GM18511 (cell line): ENCODE data around the gene KCNA1.

Experiments
- ATAC-seq: cut with Tn5 transposase; IDR thresholded peaks from one replicate; pipeline ENCODE4 v1.9.1; 2021; ENCODE audit warnings: mild to moderate bottlenecking, moderate library complexity; ENCODE audit not compliant: unreplicated experiment

KCNA1 gene

DNA sequence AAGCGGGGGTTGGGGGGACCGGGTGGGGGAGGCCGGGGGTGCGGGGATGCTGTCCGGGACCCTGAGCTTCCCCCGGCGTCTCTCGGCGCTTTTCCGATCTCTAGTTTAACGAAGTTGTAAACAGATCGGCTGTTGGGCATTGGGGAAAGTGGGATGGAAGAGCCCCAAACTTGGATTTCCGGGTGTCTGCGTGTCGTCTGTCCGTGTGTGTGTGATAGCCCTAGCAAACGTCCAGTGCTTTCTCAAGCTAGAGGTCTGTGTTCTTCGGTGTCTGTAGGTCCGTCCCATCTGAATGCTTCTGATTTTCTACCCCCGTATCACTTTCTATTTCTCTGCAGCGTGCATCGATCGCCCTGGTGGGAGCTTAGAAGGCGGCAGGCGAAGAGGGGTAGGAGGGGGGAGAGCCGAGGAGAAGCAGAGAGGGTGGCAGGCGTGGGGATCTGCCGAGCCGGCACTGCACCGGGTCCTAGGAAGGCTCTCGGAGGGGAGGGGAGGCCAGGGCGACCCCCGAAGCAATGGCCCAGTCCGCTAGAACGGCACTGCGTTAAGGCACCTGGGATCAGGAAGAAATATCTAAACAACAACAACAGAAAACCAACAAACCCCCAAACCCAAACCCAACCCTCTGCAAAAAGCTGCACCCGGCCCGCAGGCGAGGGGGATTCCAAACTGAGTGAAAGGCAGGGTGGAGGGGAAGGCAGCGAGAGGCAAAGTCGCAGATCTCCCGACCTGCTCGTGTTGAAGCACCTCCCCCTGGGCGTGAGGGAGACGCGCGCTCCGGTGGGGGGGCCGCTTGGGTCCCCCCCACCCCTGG lies 1.0 kb downstream of the KCNA1 start:
- ATAC-seq = no peak

GRCh38 chr12:4911316-4911994 lies 1.8 kb downstream of the KCNA1 start:
- no peak for ATAC-seq

DNA sequence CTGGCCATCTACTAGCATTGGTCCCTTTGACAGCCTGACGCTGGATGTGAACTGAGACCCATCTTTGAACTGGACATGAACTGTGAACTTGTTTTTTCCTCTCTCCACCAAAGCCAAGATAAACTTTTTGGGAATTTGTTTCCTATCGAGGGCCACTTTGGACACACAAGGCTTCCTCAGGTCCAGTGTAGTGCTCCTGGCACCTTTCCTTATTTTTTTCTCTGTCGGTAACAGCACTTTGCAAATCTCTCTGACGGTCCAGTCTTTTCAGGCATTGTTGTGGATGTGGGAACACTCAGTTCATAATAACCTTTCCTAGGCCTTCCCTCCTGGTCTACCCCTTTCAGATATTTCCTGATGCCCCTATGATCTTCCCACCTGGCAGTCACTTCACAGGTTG lies 5.0 kb downstream of the KCNA1 start:
- no peak for ATAC-seq

GRCh38 chr12:4915752-4916151 lies 6.0 kb downstream of the KCNA1 start:
- no peak for ATAC-seq

DNA sequence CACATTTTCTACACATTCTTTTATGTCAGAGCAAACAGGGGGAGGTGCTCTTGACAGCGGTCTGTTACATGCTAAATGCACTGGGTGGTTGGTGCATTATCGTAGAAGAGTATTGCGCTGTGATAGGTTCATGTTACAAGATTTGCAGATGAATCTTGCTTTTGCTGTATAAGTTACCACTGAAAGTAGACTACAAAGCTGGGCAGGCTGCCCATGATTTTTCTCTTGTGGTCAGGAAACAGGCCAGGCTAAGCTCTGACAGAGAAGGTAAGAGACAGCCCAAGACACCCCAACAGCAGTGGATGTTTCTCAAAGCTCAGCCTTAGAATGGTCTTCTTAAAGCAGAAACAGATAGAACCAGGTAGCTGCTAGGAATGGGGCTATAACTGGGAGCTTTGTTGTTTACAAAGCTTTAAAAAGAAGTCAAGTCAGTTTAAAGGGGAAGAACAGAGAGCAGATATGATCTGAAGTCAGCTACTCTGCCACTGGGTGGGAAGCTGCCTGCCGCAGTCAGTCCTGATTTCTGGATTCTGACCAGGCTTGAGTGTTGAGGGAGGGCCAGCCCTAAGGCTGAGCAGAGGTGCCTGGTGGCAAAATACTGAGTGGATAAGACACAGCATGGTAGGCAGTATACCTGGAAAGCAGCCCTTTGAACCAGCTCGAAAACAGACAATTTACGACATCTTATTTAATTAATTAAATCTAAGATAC lies 9.4 kb downstream of the KCNA1 start:
- no peak for ATAC-seq

GRCh38 chr12:4932576-4932975 lies 22.9 kb downstream of the KCNA1 start:
- ATAC-seq = no peak

- ATAC-seq = no peak
Measured at GRCh38 chr12:4933411-4933810, 23.7 kb downstream of the KCNA1 start.

- ATAC-seq = no peak
Measured at GRCh38 chr12:4934407-4935035, 24.8 kb downstream of the KCNA1 start.

DNA sequence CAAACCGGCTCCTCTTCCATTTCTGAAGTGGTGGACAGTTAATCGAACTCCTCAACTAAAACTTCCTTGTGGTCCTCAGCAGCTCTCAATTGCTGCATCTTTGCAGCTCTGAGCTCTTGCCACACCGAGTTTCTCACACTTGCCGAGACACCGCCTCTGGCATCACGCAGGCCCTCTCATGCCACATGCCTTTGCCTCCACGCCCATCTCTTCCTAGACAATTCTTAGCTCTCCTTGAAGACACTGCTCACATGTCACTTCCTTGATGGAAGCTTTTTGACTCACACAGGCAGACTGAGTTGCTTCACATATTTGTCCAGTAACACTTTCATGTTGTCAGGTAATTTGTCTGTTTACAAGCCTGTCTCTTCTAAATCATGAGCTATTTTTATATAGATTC lies 29.2 kb downstream of the KCNA1 start:
- ATAC-seq = no peak

DNA sequence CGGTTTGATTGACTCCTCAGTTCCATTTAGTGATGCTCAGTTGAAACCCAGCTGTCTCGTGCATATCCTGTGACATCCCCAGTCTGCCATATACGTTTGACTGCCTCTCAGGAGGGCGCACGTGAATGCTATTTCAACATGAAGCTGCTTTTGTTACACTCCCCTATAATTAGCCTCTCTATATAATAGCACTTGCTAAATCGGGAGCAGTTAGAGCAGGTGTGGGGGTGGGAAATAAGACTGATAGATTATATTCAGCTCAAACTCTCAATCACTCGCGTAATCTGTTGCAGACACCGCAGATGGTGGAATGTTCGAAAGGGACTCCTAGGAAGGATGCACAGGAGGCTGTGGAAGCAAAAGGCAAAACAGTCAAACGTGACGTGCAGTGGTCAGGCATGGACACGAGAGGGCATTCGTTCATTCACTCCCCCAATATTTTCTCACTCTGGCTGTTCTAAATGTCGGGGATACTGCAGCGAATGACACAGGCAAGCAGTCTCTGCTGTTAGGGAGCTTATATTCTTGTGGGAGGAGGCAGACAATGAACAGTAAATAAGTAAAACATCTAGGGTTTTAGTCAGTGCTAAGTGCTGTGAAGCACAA lies 29.8 kb downstream of the KCNA1 start:
- no peak for ATAC-seq

DNA sequence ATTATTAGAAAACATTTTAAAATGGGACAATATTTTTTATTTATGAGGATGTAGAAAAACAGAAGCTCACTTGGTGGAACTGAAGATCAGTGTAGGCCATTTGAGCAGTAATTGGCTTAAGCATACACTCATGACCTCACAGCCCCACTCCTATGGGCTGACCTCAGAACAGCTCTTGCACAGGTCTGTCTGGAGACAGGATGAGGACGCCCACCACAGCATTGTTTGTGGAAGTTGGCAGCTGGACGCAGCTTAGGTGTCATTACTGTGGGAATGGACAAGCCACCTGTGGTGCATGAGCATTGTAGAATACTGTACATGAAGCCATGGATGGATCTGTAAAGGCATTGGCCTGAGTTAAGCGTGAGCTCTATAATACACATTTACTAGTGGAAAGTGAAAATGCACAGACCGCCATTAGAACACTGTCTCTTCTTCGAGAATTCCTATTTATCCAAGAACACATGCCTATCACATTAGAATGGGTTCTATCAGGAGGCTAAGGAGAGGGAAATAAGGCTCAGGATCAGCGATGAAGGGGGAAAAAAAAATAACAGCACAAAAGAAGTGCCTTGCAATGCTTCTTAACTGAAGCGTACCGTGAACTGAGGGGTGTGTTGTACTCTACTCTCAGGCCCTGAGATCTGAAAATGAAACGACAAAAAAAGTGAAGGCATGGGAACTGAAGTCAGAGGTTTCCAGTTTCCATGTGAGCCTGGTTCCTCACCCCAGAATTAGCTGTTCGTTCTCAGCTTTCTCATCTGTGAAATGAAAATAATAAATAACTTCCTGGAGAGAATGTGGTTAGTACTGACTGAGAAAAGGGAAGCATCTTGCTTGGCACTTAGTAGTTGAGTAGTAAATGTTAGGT lies 33.6 kb downstream of the KCNA1 start:
- peak; percentile 91 for ATAC-seq

GRCh38 chr12:4943938-4944284 lies 34.2 kb downstream of the KCNA1 start:
- ATAC-seq = peak; percentile 43

- no peak for ATAC-seq
Measured at GRCh38 chr12:4947253-4947652, 37.5 kb downstream of the KCNA1 start.

DNA sequence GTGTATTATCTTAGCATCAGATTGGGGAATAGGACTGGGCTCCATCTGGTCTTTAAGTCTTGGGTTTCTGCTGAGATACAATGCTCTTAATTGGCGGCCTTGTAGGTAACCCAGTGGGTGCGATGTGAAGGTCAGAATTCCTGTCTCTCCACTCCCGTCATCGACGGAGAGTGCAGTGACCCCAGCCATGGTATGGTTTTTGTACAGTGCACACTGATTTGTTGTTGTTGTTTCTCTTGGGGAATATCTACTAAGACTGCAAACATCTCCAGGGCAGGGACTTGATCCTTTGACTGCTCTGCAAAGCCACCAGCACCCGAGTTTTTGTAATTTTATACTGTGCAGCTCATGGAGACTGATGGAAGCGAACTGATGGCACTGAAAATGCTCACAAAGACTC lies 41.4 kb downstream of the KCNA1 start:
- ATAC-seq = no peak

DNA sequence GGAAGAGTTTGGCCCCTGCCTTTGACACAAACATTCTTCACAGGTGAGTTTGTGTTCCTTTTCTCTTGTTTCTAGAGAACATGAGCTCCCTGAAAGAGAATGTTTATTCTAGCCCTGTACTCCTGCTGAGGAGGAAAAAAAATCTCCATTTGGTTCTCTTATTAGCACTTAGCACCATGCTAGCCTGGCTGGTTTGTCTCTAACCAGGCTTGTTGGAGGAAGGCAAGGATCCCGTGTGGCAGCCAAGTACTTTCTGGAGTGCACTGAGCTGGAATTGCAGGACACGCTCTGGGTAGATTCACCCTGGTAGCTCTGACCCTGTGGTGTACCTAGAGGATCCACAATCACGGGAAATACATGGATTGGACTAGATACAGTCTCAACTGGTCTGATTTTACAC lies 41.9 kb downstream of the KCNA1 start:
- no peak for ATAC-seq

GRCh38 chr12:4954621-4955354 lies 45.1 kb downstream of the KCNA1 start:
- ATAC-seq = no peak

- ATAC-seq = no peak
Measured at GRCh38 chr12:4956054-4956453, 46.3 kb downstream of the KCNA1 start.

DNA sequence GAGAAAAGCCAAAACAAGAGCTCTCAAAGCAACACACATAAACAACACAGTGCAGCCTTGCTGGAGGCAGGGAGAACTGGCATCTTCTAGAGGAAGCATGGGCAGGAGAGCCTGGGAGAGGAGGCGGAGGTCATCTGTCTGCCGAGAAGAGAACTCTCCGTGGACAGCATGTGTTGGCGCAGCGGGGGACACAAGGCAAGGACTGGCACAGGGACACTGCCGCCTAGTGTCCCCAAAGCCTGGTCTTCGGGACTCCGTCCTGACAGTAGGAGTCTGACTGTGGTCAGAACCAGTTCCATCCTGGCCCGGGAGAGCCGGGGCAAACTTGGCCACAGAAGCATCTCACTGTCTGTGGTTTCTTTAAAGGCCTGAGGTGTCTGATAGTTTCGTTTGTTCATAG lies 47.3 kb downstream of the KCNA1 start:
- no peak for ATAC-seq

DNA sequence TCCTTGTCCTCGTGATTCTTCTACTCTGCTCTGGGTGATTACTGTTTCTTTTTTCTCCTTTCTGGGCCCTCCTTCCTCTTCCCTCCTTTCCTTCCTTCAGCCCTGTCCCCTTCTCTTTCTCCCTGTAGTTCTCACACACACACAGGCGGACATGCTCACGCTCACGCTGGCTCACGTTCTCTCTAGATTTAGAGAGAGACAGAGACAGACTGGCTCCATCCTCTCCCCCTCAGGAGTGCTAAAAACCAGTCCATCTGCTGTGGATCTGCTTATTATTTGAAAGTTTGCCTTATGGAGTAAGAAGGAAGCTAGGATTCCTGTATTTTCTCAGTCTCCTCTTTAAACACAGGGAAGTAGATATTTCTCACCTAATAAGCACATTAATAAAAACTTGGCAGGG lies 48.1 kb downstream of the KCNA1 start:
- ATAC-seq = no peak
